SU-DHL-6 (cell line): ENCODE measurements around the gene HSPA2.
A peak's percentile ranks its signal among the peaks of the same experiment; 100 is the strongest.

Source experiments
- H2AFZ ChIP-seq: fragments of 200-600 bp; sonication (generic); 2 replicates; pipeline ENCODE4 v1.6.1; 2014; ENCODE audit warnings: low read depth, mild to moderate bottlenecking, moderate library complexity, mixed read lengths, antibody characterized with exemption, low read length; ENCODE audit not compliant: severe bottlenecking
- H3F3A ChIP-seq: fragments of 200-600 bp; shearing (Covaris generic); 2 replicates; pipeline ENCODE4 v1.6.0; 2016; ENCODE audit warnings: antibody characterized with exemption, mild to moderate bottlenecking; ENCODE audit not compliant: insufficient read depth
- H3K27ac ChIP-seq: fragments of 200-600 bp; sonication (generic); 2 replicates; pipeline ENCODE4 v1.5.1; 2016; ENCODE audit warnings: low read depth, mild to moderate bottlenecking, low read length, moderate library complexity, mixed read lengths
- H3K27me3 ChIP-seq: fragments of 200-600 bp; sonication (generic), shearing (Covaris generic); 2 replicates; pipeline ENCODE4 v1.6.0; 2014; ENCODE audit warnings: mild to moderate bottlenecking, low read length
- H3K36me3 ChIP-seq: fragments of 200-600 bp; sonication (generic); 2 replicates; pipeline ENCODE4 v1.6.1; 2014; ENCODE audit warnings: mild to moderate bottlenecking, low read length, mixed read lengths
- H3K4me2 ChIP-seq: fragments of 300-600, 200-600 bp; shearing (Covaris generic), sonication (generic); 2 replicates; pipeline ENCODE4 v1.6.0; 2014; ENCODE audit warnings: low read length, low read depth, mild to moderate bottlenecking; ENCODE audit not compliant: poor library complexity, severe bottlenecking
- H3K4me3 ChIP-seq: fragments of 200-600 bp; sonication (generic); 2 replicates; pipeline ENCODE4 v1.5.1; 2014; ENCODE audit warnings: antibody characterized with exemption, low read length, mild to moderate bottlenecking, mixed read lengths; ENCODE audit not compliant: insufficient read depth, poor library complexity, severe bottlenecking
- H3K79me2 ChIP-seq: fragments of 200-600 bp; sonication (generic); 2 replicates; pipeline ENCODE4 v1.6.1; 2014; ENCODE audit warnings: mild to moderate bottlenecking, low read length, moderate library complexity; ENCODE audit not compliant: insufficient read depth
- H3K9ac ChIP-seq: fragments of 200-600 bp; sonication (generic); 2 replicates; pipeline ENCODE4 v1.7.0; 2014; ENCODE audit warnings: mild to moderate bottlenecking, low read length
- H3K9me2 ChIP-seq: fragments of 200-600 bp; sonication (generic); replicated peaks from 2 replicates; pipeline ENCODE4 v1.6.1; 2014; ENCODE audit warnings: low read length; ENCODE audit not compliant: insufficient read depth
- H3K9me3 ChIP-seq: fragments of 200-600 bp; sonication (generic); 2 replicates; pipeline ENCODE4 v1.6.1; 2014; ENCODE audit warnings: low read length, mixed read lengths; ENCODE audit not compliant: insufficient read depth
- H4K20me1 ChIP-seq: fragments of 200-600 bp; sonication (generic); 2 replicates; pipeline ENCODE4 v1.6.1; 2014; ENCODE audit warnings: low read depth, mild to moderate bottlenecking, antibody characterized with exemption, low read length, moderate library complexity, mixed read lengths
- EZH2phosphoT487 ChIP-seq: fragments of 200-600 bp; sonication (generic), shearing (Covaris generic); conservative IDR thresholded peaks from 2 replicates; pipeline ENCODE4 v1.6.1; 2018; ENCODE audit warnings: mild to moderate bottlenecking, antibody characterized with exemption, low read length, moderate library complexity, mixed read lengths
- TF ChIP-seq, protein P1 (sequence below): fragments of 200-600 bp; sonication (generic); IDR thresholded peaks from one replicate; pipeline ENCODE4 v1.5.1; 2017; ENCODE audit warnings: antibody characterized with exemption, mild to moderate bottlenecking, low read length, moderate library complexity; ENCODE audit not compliant: insufficient read depth, poor library complexity, severe bottlenecking

HSPA2 gene

DNA sequence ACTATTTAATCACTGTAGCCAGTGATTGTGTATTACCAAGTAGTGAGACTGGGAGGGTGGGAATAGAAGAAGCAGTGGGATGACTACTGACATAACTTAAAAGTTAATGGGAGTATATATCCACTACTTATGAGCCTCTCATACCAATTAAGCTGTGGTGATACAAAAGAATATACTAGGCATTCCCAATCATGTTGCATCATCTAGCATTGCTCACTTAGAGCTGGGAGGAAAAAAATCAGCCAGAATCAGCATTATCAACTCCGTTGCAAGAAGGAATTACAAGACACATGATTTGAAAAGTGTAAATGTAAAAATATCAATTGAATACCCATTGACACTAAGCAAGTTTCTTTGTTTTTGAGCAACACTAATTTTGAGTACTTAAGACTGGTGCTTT is 8.5 kb downstream of the HSPA2 start:
- Histone ChIP-seq H3K4me2 (no peak overlapping the region), H3K36me3 (no peaks in the 10 kb centered on the region), H3F3A (peaks cover 3% of the 10 kb centered on the region; the same call in 1 of the 2 replicates), H3K79me2 (no peaks in the 10 kb centered on the region), H3K9me3 (no peaks in the 10 kb centered on the region), H3K27me3 (no peaks in the 10 kb centered on the region), H2AFZ (no peak overlapping the region), H3K9ac (no peak overlapping the region), H3K27ac (no peak overlapping the region), H3K9me2 (no peaks in the 10 kb centered on the region), H4K20me1 (no peaks in the 10 kb centered on the region), H3K4me3 (no peak overlapping the region)
- no peak for TF ChIP-seq EZH2phosphoT487
- TF ChIP-seq, protein P1, sequence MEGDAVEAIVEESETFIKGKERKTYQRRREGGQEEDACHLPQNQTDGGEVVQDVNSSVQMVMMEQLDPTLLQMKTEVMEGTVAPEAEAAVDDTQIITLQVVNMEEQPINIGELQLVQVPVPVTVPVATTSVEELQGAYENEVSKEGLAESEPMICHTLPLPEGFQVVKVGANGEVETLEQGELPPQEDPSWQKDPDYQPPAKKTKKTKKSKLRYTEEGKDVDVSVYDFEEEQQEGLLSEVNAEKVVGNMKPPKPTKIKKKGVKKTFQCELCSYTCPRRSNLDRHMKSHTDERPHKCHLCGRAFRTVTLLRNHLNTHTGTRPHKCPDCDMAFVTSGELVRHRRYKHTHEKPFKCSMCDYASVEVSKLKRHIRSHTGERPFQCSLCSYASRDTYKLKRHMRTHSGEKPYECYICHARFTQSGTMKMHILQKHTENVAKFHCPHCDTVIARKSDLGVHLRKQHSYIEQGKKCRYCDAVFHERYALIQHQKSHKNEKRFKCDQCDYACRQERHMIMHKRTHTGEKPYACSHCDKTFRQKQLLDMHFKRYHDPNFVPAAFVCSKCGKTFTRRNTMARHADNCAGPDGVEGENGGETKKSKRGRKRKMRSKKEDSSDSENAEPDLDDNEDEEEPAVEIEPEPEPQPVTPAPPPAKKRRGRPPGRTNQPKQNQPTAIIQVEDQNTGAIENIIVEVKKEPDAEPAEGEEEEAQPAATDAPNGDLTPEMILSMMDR, result no peak

DNA sequence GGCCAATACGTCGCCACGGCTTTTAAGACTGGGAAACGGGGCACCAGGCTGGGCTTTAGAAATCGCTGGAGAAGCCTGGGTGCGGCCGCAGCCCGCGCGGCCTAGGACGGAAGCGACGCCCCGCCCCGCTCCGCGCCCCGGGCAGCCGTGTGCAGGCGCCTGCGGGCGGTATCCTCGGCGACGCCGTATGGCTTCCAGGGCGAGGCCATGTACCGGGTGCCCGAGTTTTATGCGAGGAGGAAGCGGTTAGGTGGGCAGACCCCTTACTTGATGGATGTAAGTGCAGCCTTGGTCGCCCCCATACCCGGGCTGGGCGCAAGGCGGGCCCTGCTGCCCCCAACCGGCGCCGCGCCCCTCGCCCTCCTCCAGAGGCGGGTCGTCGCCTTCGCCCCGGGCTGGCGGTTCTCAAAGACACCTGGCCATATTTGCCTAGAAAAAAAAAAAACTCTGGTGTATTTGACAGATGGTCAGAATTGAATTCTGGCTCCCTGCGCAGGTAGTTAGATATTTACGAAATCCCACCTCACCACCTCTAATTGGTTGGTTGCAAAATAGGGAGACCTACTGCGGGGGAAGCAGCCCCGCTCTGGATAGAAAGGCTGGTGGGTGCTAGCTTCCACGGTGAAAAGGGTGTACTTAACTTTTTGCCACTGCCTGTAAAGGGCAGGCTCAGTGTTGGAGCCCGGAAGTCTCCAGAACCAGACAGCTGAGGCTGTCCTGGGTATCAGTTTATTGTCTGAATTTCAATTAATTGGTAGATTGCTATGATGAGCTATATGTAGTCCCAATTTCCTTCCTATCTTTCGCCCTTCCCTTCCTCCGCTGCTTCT is 9.5 kb downstream of the HSPA2 start, which contains the start of gene PPP1R36:
PPP1R36 (plus strand) TSS at position 171 of the 830 bp plus-strand sequence; CDS start at position 208, 37 bp downstream.
- Histone ChIP-seq H3K27me3 (no peaks in the 10 kb centered on the region), H3K9ac (no peak within 1 kb of the TSS), H2AFZ (peak within 1 kb of the TSS; percentile 9), H3K4me2 (peak within 1 kb of the TSS; percentile 24), H3K36me3 (no peaks in the 10 kb centered on the region), H3K4me3 (no peak within 1 kb of the TSS), H3K9me2 (no peaks in the 10 kb centered on the region), H3K27ac (no peak within 1 kb of the TSS), H4K20me1 (no peaks in the 10 kb centered on the region), H3F3A (no peaks in the 10 kb centered on the region), H3K79me2 (no peaks in the 10 kb centered on the region), H3K9me3 (no peaks in the 10 kb centered on the region)
- TF ChIP-seq, protein P1, result no peak

DNA sequence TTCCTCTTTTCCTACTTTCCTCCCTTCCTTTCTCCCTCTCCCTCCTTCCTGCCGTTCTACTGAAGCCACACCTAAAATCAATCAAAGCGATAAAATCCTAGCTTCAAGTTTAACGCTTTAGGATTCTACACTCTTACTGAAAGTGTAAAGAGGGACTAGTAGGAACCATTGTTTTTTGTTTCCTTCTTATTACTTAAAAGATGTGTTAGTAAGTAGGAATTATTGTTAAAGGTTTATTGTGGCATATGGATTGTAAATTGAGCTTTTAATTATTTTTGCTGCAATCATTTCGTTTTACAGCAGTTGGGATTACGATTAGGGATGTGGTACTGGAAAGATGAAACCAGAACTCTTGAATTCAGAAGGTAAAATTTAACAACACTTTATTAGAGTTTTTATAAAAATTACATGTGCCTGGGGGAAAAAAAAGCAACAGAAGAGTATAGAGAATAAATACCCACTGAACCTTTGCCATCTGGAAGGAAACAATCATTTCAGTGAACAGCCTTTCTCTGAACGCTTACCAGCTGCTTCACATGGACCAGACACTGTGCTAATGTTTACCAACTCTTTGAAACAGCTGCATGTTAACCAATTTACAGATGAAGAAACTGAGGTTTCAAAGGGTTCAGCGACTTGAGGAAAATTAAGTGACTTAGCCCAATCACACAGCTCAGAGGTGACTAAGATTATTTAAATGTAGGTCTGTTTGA is 10.2 kb downstream of the HSPA2 start:
- no peaks in the 10 kb centered on the region for H3K36me3 ChIP-seq
- H3K27me3 ChIP-seq, result no peaks in the 10 kb centered on the region
- H3K9me3 ChIP-seq, result no peaks in the 10 kb centered on the region
- no peaks in the 10 kb centered on the region for H3K79me2 ChIP-seq
- H4K20me1 ChIP-seq, result no peaks in the 10 kb centered on the region
- TF ChIP-seq, protein P1, result no peak
- no peak for TF ChIP-seq EZH2phosphoT487
- no peaks in the 10 kb centered on the region for H3F3A ChIP-seq
- no peak overlapping the region for H3K4me2 ChIP-seq
- H3K9ac ChIP-seq, result no peak overlapping the region
- H3K27ac ChIP-seq, result no peak overlapping the region
- H3K9me2 ChIP-seq, result no peaks in the 10 kb centered on the region
- no peak overlapping the region for H3K4me3 ChIP-seq
- H2AFZ ChIP-seq, result no peak overlapping the region
